EL (cell line): ENCODE measurements around the gene MVP.
"Not testable (repeated sequence)": the region's sequence is repeated elsewhere in the genome, so short reads cannot be mapped to it uniquely, and the experiment has no call there.

Experiments used
- DNase-seq: peaks from one replicate; pipeline ENCODE4 v3.0.0-alpha.2; 2016

MVP gene

GRCh38 chr16:29815793-29816693 is 4.2 kb upstream of the MVP start, which contains the start of gene PAGR1:
PAGR1 (plus strand) TSS chr16:29816152; CDS start chr16:29816526, 374 bp downstream.
- DNase-seq: peak; percentile 99

GRCh38 chr16:29816694-29817441 is 3.4 kb upstream of the MVP start:
- peak; percentile 76 for DNase-seq

- DNase-seq: no peak
These were observed 2.2 kb upstream of the MVP start for GRCh38 chr16:29818082-29818481.

GRCh38 chr16:29819506-29819905 is 756 bp upstream of the MVP start:
- DNase-seq: no peak

- peak; percentile 44 for DNase-seq
These were observed 724 bp downstream of the MVP start for GRCh38 chr16:29820730-29821642.

- DNase-seq: peak; percentile 90
These were observed 1.4 kb downstream of the MVP start for GRCh38 chr16:29821643-29822115.

GRCh38 chr16:29824589-29825144 is 4.4 kb downstream of the MVP start:
- peak; percentile 83 for DNase-seq

GRCh38 chr16:29825145-29826044 is 5.1 kb downstream of the MVP start:
- peak; percentile 87 for DNase-seq

- DNase-seq: no peak
These were observed 6.1 kb downstream of the MVP start for GRCh38 chr16:29826342-29826695.

- no peak for DNase-seq
These were observed 10.5 kb downstream of the MVP start for GRCh38 chr16:29830774-29831173.

- no peak for DNase-seq
These were observed 11.2 kb downstream of the MVP start for GRCh38 chr16:29831490-29831889.

- not testable (repeated sequence) for DNase-seq
These were observed 13.0 kb downstream of the MVP start for GRCh38 chr16:29833219-29833618.

GRCh38 chr16:29834079-29834478 is 13.8 kb downstream of the MVP start:
- DNase-seq: no peak

- DNase-seq: no peak
These were observed 15.7 kb downstream of the MVP start for GRCh38 chr16:29835926-29836325.

- no peak for DNase-seq
These were observed 16.4 kb downstream of the MVP start for GRCh38 chr16:29836623-29837022.

GRCh38 chr16:29837841-29838240 is 17.6 kb downstream of the MVP start:
- DNase-seq: no peak

- DNase-seq: no peak
These were observed 19.6 kb downstream of the MVP start for GRCh38 chr16:29839822-29840221.

GRCh38 chr16:29840240-29840639 is 20.0 kb downstream of the MVP start:
- DNase-seq: no peak

GRCh38 chr16:29841631-29842030 is 21.4 kb downstream of the MVP start:
- no peak for DNase-seq

- no peak for DNase-seq
These were observed 22.6 kb downstream of the MVP start for GRCh38 chr16:29842732-29843346.

- DNase-seq: no peak
These were observed 23.7 kb downstream of the MVP start for GRCh38 chr16:29843931-29844330.
